ENCODE data around the gene PHKA2.
A peak's percentile ranks its signal among the peaks of the same experiment; 100 is the strongest.
"Not testable (repeated sequence)": the region's sequence is repeated elsewhere in the genome, so short reads cannot be mapped to it uniquely, and the experiment has no call there.

Gene PHKA2, protein sequence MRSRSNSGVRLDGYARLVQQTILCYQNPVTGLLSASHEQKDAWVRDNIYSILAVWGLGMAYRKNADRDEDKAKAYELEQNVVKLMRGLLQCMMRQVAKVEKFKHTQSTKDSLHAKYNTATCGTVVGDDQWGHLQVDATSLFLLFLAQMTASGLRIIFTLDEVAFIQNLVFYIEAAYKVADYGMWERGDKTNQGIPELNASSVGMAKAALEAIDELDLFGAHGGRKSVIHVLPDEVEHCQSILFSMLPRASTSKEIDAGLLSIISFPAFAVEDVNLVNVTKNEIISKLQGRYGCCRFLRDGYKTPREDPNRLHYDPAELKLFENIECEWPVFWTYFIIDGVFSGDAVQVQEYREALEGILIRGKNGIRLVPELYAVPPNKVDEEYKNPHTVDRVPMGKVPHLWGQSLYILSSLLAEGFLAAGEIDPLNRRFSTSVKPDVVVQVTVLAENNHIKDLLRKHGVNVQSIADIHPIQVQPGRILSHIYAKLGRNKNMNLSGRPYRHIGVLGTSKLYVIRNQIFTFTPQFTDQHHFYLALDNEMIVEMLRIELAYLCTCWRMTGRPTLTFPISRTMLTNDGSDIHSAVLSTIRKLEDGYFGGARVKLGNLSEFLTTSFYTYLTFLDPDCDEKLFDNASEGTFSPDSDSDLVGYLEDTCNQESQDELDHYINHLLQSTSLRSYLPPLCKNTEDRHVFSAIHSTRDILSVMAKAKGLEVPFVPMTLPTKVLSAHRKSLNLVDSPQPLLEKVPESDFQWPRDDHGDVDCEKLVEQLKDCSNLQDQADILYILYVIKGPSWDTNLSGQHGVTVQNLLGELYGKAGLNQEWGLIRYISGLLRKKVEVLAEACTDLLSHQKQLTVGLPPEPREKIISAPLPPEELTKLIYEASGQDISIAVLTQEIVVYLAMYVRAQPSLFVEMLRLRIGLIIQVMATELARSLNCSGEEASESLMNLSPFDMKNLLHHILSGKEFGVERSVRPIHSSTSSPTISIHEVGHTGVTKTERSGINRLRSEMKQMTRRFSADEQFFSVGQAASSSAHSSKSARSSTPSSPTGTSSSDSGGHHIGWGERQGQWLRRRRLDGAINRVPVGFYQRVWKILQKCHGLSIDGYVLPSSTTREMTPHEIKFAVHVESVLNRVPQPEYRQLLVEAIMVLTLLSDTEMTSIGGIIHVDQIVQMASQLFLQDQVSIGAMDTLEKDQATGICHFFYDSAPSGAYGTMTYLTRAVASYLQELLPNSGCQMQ

DNA sequence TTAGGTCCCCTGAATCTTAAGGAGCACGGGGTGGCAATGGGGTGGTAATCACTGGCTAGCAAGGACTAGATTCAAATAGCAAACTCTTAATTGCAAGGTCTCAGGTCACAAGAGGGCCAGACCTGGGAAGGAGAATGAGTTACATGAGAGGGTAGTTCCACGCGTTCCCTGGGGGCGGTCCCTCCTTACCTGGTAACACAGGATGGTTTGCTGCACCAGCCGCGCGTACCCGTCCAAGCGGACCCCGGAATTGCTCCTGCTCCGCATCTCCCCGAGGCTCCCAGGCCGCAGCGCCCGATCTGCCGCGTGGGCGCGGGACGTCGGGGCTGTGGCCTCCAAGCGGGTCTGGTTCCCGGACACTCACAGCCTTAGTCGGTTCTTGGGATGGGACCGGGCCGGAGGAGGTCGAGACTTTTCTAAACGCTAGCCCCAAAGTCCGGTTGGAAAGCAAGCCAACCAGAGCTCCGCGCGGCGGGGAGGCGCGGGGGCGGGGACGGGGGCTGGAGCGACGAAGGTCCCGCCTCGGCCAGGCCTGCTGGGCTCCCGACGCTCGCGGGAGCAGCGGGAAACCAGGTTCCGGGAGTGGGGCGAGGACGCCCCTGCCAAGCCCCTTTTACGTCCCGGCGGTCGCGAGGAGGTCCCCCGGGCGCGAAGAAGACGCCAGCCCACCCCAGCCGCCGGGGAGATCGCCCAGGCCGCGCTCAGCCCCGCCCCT lies at the start of gene PHKA2:
TSS of gene PHKA2 (minus strand) at position 449 of the 715 bp plus-strand sequence. CDS start at position 267, 182 bp downstream.
- peak; percentile 68 for DNase-seq
- Mint-ChIP-seq H3K36me3 (no peaks in the 10 kb centered on the region), H3K27me3 (no peaks in the 10 kb centered on the region), H3K9me3 (no peaks in the 10 kb centered on the region), H3K4me3 (peak within 1 kb of the TSS; percentile 82), H3K27ac (peak within 1 kb of the TSS; percentile 89), H3K4me1 (peaks cover 21% of the 10 kb centered on the region)
- CTCF ChIA-PET, result no interaction called here

DNA sequence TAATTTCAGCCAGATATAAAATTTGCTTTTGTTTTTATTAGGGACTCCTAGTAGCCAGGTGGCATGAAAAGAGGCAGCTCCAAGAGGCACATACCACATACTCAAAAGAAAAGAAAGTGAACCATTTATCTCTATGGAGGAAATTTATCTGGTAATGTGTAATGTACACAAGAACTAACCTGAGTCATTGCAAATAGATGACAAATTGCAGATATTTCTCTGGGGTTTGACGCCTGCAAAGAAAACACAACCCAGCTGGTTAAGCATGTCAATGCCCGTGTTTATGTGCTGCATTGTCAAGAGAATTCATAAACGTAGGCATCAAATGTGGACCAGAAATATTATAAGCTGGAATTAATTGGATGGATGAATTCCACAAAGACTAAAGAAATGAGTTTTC lies 46.9 kb upstream of the PHKA2 start:
- CTCF ChIA-PET, result no interaction called here
- no peak for DNase-seq
- no peaks in the 10 kb centered on the region for H3K36me3 Mint-ChIP-seq
- no peaks in the 10 kb centered on the region for H3K4me1 Mint-ChIP-seq
- H3K9me3 Mint-ChIP-seq, result no peaks in the 10 kb centered on the region
- no peak overlapping the region for H3K27ac Mint-ChIP-seq
- no peaks in the 10 kb centered on the region for H3K27me3 Mint-ChIP-seq
- H3K4me3 Mint-ChIP-seq, result no peak overlapping the region

DNA sequence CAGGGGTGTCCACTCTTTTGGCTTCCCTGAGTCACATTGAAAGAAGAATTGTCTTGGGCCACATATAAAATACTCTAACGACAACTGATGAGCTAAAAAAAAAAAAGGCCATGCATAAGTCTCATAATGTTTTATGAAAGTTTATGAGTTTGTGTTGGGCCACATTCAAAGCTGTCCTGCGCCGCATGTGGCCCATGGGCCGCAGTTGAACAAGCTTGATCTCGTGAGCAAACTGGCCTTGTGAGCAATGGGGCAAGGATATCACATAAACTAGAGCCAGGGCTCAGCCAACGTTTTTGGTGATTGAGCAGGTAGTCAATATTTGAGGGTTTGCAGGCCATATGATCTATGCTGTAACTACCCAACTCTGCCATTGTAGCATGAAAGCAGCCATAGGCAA lies 44.6 kb upstream of the PHKA2 start:
- CTCF ChIA-PET, result interaction anchor here (0.5 kb wide), 1 partner anchor 194 kb away, joined by 3 read pairs; no protein-coding TSS in a partner anchor
- no peak for DNase-seq
- Mint-ChIP-seq H3K4me1 (no peaks in the 10 kb centered on the region), H3K4me3 (no peak overlapping the region), H3K36me3 (no peaks in the 10 kb centered on the region), H3K9me3 (no peaks in the 10 kb centered on the region), H3K27me3 (no peaks in the 10 kb centered on the region), H3K27ac (no peak overlapping the region)

DNA sequence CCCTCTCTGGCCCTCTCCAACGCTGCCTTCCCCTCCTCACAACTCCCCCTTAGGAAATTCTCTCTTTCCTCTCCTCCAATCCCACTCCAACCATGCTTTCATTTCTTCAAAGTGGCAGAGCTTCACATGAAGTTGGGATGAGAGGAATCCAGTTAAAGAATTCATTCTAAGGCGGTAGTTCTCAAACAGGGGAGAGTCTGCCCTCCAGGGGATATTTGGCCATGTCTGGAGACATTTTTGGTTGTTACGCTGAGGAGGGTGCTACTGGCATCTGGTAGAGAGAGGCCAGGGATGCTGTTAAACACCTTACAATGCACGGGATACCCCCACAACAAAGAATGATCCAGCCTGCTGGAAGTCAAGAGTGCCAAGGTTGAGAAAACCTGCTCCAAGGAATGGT lies 40.5 kb upstream of the PHKA2 start:
- H3K4me3 Mint-ChIP-seq, result no peak overlapping the region
- CTCF ChIA-PET, result no interaction called here
- H3K27ac Mint-ChIP-seq, result no peak overlapping the region
- H3K36me3 Mint-ChIP-seq, result no peaks in the 10 kb centered on the region
- H3K4me1 Mint-ChIP-seq, result no peaks in the 10 kb centered on the region
- no peaks in the 10 kb centered on the region for H3K27me3 Mint-ChIP-seq
- H3K9me3 Mint-ChIP-seq, result no peaks in the 10 kb centered on the region
- DNase-seq, result no peak

DNA sequence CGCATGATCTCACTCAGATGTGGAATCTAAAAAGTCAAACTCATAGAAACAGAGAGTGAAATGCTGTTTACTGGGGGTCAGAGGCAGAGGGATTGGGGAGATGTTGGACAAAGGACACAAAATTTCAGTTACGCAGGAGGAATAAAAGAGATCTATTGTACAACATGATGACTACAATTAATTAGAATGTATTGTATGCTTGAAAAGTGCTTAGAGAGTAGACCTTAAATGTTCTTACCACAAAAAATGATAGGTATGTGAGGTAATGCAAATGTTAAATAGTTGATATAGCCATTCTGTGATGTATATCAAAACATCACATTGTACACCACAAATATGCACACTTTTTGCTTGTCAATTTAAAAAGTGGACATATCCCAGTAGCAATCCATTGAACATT lies 36.1 kb upstream of the PHKA2 start:
- Mint-ChIP-seq H3K9me3 (no peaks in the 10 kb centered on the region), H3K36me3 (no peaks in the 10 kb centered on the region), H3K4me1 (no peaks in the 10 kb centered on the region), H3K4me3 (no peak overlapping the region), H3K27ac (no peak overlapping the region), H3K27me3 (no peaks in the 10 kb centered on the region)
- DNase-seq, result no peak
- CTCF ChIA-PET, result no interaction called here

DNA sequence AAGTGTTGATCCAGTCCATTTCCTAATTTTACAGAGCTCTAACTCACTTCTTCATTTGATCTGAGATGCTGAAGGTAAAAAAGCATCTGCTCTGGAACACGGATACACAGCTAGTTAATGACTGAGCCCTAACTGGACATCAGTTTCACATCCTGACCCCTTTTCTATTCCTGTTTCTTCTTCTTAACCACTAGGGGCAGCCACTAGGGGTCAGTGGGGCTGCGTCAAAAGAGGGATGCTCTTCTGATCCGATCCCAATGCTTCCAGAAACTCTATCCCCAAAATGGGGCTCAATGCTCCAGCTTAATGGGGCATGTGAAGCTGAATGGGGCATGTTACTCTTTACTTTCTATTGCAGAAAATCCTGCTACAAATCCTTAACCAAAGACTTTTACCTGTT lies 33.4 kb upstream of the PHKA2 start:
- Mint-ChIP-seq H3K27me3 (no peaks in the 10 kb centered on the region), H3K36me3 (no peaks in the 10 kb centered on the region), H3K4me3 (no peak overlapping the region), H3K4me1 (no peaks in the 10 kb centered on the region), H3K9me3 (no peaks in the 10 kb centered on the region), H3K27ac (no peak overlapping the region)
- no peak for DNase-seq
- CTCF ChIA-PET, result interaction anchor here (1.2 kb wide), 1 partner anchor 627 kb away, joined by 4 read pairs; no protein-coding TSS in a partner anchor

DNA sequence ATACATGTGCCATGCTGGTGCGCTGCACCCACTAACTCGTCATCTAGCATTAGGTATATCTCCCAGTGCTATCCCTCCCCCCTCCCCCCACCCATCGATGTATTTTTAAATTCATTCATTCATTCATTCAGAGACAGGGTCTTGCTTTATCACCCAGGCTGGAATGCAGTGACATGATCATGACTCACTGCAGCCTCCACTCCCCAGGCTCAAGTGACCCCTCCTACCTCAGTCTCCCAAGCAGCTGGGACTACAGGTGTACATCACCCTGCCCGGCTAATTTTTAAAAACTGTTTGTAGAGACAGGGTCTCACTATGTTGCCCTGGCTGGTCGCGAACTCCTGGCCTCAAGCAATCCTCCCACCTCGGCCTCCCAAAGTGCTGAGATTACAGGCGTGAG lies 32.7 kb upstream of the PHKA2 start:
- CTCF ChIA-PET, H3K4me3 Mint-ChIP-seq, DNase-seq, H3K27ac Mint-ChIP-seq, H3K4me1 Mint-ChIP-seq, H3K36me3 Mint-ChIP-seq, H3K27me3 Mint-ChIP-seq, H3K9me3 Mint-ChIP-seq: not testable (repeated sequence)

DNA sequence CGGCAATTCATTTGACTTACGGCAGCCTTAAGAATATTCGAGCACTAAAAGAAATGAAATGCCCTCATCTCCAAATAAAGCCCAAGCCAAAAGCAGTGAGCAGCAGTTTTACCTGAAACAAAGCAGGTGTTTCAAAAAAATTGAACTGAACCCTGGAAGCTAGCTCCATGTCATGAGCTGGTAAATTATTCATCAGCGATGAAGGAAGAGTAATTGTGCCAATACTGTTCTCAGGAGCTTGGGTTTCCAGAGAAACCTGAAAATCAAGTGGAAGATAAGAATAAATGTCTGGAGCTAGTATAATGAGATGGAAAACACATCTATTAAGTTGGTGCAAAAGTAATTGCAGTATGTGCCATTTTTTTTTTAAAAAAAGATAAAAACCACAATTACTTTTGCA lies 24.0 kb upstream of the PHKA2 start:
- Mint-ChIP-seq H3K9me3 (no peaks in the 10 kb centered on the region), H3K4me1 (no peaks in the 10 kb centered on the region), H3K27ac (no peak overlapping the region), H3K4me3 (no peak overlapping the region), H3K36me3 (no peaks in the 10 kb centered on the region), H3K27me3 (no peaks in the 10 kb centered on the region)
- CTCF ChIA-PET, result no interaction called here
- DNase-seq, result no peak

DNA sequence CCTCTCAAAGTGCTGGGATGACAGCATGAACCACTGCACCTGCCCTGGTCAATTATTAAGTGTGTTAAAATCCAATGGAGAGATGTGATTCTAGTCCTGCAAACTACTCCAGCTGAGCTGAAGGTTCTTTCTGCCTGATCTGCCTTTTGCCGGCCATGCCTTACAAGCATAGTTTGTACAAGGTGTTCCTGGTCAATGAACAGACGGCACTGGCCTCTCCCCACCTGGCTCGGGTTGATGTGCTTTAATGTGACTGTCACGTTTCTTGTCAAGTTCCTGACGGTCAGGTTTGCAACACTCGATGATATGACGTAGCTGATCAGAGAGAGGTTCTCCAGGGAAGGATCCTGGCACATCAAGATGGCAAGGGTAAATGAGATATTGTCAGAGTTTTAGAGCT lies 23.1 kb upstream of the PHKA2 start:
- Mint-ChIP-seq H3K4me1 (no peaks in the 10 kb centered on the region), H3K4me3 (no peak overlapping the region), H3K27ac (no peak overlapping the region), H3K27me3 (no peaks in the 10 kb centered on the region), H3K36me3 (no peaks in the 10 kb centered on the region), H3K9me3 (no peaks in the 10 kb centered on the region)
- CTCF ChIA-PET, result no interaction called here
- no peak for DNase-seq

DNA sequence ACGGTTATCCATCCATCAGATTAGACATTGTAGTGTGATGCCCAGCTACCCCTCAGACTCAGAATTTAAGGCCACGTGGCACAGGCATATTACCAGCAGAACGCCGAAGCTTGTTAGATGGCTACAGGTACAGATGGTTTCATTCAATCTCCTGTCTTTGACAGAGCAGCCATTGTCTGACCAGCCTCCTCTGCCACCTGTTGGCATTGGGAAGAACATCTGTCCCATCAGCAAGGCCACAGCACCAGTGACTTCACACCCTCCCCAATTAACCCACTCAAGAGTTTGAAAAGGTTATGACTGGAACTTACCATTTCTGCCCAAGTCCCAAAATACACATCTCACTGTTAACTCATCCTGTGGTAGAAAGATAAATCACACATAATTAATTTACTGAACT lies 22.0 kb upstream of the PHKA2 start:
- Mint-ChIP-seq H3K4me3 (no peak overlapping the region), H3K27ac (no peak overlapping the region), H3K27me3 (no peaks in the 10 kb centered on the region), H3K36me3 (no peaks in the 10 kb centered on the region), H3K9me3 (no peaks in the 10 kb centered on the region), H3K4me1 (no peaks in the 10 kb centered on the region)
- peak; percentile 20 for DNase-seq
- CTCF ChIA-PET, result no interaction called here

DNA sequence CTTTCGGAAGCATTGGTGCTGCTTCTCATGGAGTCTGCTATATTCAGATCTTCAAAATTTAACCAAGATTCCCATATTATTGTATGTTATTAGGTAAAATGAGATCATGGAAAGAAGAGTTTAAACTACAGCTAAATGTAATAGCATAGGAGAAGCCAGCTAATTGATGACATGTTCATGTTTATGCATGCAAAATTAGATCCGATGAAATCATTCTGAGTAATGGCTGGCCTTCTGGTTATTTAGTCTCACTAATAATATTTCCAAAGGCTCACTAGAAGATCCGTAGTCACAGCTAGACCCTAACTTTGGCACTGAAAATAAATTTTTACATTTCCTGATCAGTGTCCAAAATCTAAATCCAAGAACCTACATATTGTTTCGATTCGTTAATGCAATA lies 19.8 kb upstream of the PHKA2 start:
- CTCF ChIA-PET, result interaction anchor here (0.8 kb wide), 1 partner anchor 330 kb away, joined by 6 read pairs; no protein-coding TSS in a partner anchor
- no peaks in the 10 kb centered on the region for H3K4me1 Mint-ChIP-seq
- H3K4me3 Mint-ChIP-seq, result no peak overlapping the region
- H3K9me3 Mint-ChIP-seq, result no peaks in the 10 kb centered on the region
- H3K27me3 Mint-ChIP-seq, result no peaks in the 10 kb centered on the region
- H3K36me3 Mint-ChIP-seq, result no peaks in the 10 kb centered on the region
- DNase-seq, result no peak
- H3K27ac Mint-ChIP-seq, result no peak overlapping the region

DNA sequence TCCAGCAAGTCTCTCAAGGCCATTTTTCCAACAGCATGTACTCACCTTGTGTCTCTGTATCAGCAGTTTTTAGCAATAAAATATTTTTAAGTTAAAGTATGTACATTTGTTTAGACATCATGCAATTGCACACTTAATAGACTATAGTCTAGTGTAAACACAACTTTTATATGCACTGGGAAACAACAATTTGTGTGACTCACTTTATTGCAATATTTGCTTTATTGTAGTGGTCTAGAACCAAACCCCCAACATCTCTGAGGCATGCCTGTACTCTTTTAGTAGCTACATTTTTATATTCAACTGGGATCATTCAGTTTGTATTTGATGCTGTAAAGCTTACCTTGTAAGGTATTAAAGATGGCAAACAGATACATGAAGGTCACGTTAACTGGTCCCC lies 14.7 kb upstream of the PHKA2 start:
- H3K4me1 Mint-ChIP-seq, result no peaks in the 10 kb centered on the region
- H3K36me3 Mint-ChIP-seq, result no peaks in the 10 kb centered on the region
- no peak overlapping the region for H3K27ac Mint-ChIP-seq
- H3K4me3 Mint-ChIP-seq, result no peak overlapping the region
- no peaks in the 10 kb centered on the region for H3K27me3 Mint-ChIP-seq
- no peak for DNase-seq
- no peaks in the 10 kb centered on the region for H3K9me3 Mint-ChIP-seq
- CTCF ChIA-PET, result no interaction called here

DNA sequence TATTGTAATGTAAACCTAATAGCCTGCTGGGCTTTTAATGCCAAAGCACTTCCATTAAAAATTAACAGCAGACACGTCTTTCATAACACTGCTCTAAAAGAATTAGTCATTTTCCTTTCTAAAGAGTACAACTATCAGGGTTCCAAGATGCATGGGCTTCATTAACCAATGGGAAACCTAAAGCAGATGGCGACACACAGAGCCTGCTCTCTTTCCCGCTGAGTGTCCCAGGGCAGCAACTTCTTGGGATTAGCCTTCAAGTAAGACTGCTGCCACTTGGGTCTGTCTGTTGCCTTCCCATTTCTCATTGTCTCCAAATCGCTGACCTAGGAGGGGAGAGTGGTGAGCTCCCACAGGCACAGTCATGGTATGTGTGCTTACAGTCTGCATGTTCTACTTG lies 14.0 kb upstream of the PHKA2 start:
- Mint-ChIP-seq H3K4me3 (no peak overlapping the region), H3K36me3 (no peaks in the 10 kb centered on the region), H3K9me3 (no peaks in the 10 kb centered on the region), H3K27me3 (no peaks in the 10 kb centered on the region), H3K27ac (no peak overlapping the region), H3K4me1 (no peaks in the 10 kb centered on the region)
- no peak for DNase-seq
- CTCF ChIA-PET, result no interaction called here

DNA sequence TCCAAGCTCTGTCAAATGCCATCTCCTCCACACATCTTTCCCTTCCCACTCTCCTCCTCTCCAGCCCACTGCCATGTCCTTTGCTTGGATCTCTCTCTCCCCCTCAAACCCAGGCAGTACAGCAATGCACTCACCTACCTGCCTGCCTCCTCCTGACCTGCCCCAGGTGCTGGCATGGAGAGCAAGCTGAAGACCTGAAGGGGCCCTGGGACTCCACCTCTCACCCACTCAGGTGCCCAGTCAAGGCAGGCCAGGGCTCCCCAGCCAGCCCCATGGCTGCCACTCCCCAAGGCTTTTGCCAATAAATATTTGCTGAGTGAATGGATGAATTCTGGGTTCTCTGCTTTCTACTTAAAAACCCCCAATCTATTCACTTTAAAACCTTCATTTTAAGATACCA lies 12.6 kb upstream of the PHKA2 start:
- H3K27me3 Mint-ChIP-seq, result no peaks in the 10 kb centered on the region
- no peak overlapping the region for H3K27ac Mint-ChIP-seq
- CTCF ChIA-PET, result no interaction called here

More for the DNA sequence above, 12.6 kb upstream of the PHKA2 start:
- Mint-ChIP-seq H3K36me3 (no peaks in the 10 kb centered on the region), H3K4me1 (no peaks in the 10 kb centered on the region), H3K9me3 (no peaks in the 10 kb centered on the region), H3K4me3 (no peak overlapping the region)
- DNase-seq, result no peak

All from activated naive CD4-positive, alpha-beta T cell treated with anti-CD3 and anti-CD28 coated beads, Interleukin-2, amount 10 ng/mL, durations not matched to agents 7 days and 5 days (primary cell).